H1 (cell line): Measurements from ENCODE around the gene ACOT7.

Experiments
- CEBPB ChIP-seq: IDR thresholded peaks from 2 replicates; pipeline ENCODE4 v1.6.1; 2012; ENCODE audit warnings: low read depth, low read length
- HDAC6 ChIP-seq: IDR thresholded peaks from one replicate; pipeline ENCODE4 v1.7.1; 2012; ENCODE audit warnings: low read depth, mild to moderate bottlenecking, inconsistent platforms, low read length, moderate library complexity

- TF ChIP-seq CEBPB, result no peak
- no peak for TF ChIP-seq HDAC6
These were observed 68.1 kb downstream of the ACOT7 start for GRCh38 chr1:6325482-6325881.
